ENCODE results near the gene LENG8. TPM values are rescaled to one million over a fixed set of nuclear protein-coding genes. Genes with fewer than 3 reads are reported as not detected.
"Not testable (repeated sequence)": the region's sequence is repeated elsewhere in the genome, so short reads cannot be mapped to it uniquely, and the experiment has no call there.

LENG8 gene
- total RNA-seq, 5 donors from 2014 or later (not counting 1 experiment from before 2014, with no cell fraction given): 506 to 622 (median 618) TPM

GRCh38 chr19:54489341-54489740 is 40.3 kb downstream of the LENG8 start:
- ChIA-PET POLR2A (no interaction called here), CTCF (no interaction called here)
- Mint-ChIP-seq H3K4me3 (no peak overlapping the region), H3K9me3 (no peaks in the 10 kb centered on the region), H3K4me1 (peaks cover 0 to 7% (median 0%) of the 10 kb centered on the region in 3 donors), H3K27ac (no peak overlapping the region), H3K27me3 (peaks cover under 1 to 38% of the 10 kb centered on the region in 2 donors), H3K36me3 (no peaks in the 10 kb centered on the region)
- H3K4me3 ChIP-seq (ENCODE audit: control insufficient read depth in 1 of 2, extremely low read depth in 1 of 2, low read length in 1 of 2): no peak overlapping the region
- no peaks in the 10 kb centered on the region for H3K9me3 ChIP-seq
- peaks cover 3 to 12% of the 10 kb centered on the region in 2 experiments for H3K27me3 ChIP-seq (replicated peaks in 1 of 2; ENCODE audit: control insufficient read depth in 2 of 2, extremely low read depth in 1 of 2, insufficient read depth in 2 of 2, low read length in 1 of 2)
- no peaks in the 10 kb centered on the region for H3K4me1 ChIP-seq (ENCODE audit: control insufficient read depth in 1 of 2, extremely low read depth in 1 of 2, insufficient read depth in 2 of 2, low read length in 2 of 2)
- no peaks in the 10 kb centered on the region for H3K36me3 ChIP-seq (ENCODE audit: control insufficient read depth in 2 of 2, extremely low read depth in 1 of 2, insufficient read depth in 1 of 2, low read length in 1 of 2)
- H3K27ac ChIP-seq (ENCODE audit: low read length): no peak overlapping the region
- DNase-seq (no peak), ATAC-seq (replicated peaks in 1 of 4) (no peak)
- WGBS (ENCODE audit: insufficient coverage): 83% methylated on average over 4 of the region's 7 CpGs

GRCh38 chr19:54489766-54490165 is 40.8 kb downstream of the LENG8 start:
- no peaks in the 10 kb centered on the region for H3K4me1 ChIP-seq (ENCODE audit: control insufficient read depth in 1 of 2, extremely low read depth in 1 of 2, insufficient read depth in 2 of 2, low read length in 2 of 2)
- H3K27me3 ChIP-seq (replicated peaks in 1 of 2; ENCODE audit: control insufficient read depth in 2 of 2, extremely low read depth in 1 of 2, insufficient read depth in 2 of 2, low read length in 1 of 2): peaks cover 3 to 7% of the 10 kb centered on the region in 2 experiments
- DNase-seq (no peak), ATAC-seq (replicated peaks in 1 of 4) (no peak)
- POLR2A ChIA-PET: no interaction called here
- Mint-ChIP-seq H3K27ac (no peak overlapping the region), H3K4me3 (no peak overlapping the region), H3K4me1 (peaks cover 0 to 7% (median 0%) of the 10 kb centered on the region in 3 donors), H3K27me3 (peaks cover 0 to 36% of the 10 kb centered on the region in 2 donors), H3K36me3 (no peaks in the 10 kb centered on the region), H3K9me3 (no peaks in the 10 kb centered on the region)
- H3K9me3 ChIP-seq: no peaks in the 10 kb centered on the region
- H3K36me3 ChIP-seq (ENCODE audit: control insufficient read depth in 2 of 2, extremely low read depth in 1 of 2, insufficient read depth in 1 of 2, low read length in 1 of 2): no peaks in the 10 kb centered on the region
- no peak overlapping the region for H3K4me3 ChIP-seq (ENCODE audit: control insufficient read depth in 1 of 2, extremely low read depth in 1 of 2, low read length in 1 of 2)
- CTCF ChIA-PET: interaction anchor here in 1 of 2 donors (0.5 kb wide), 1 partner anchor 13 kb away, joined by 5 read pairs; no protein-coding TSS in a partner anchor
- H3K27ac ChIP-seq (ENCODE audit: low read length): no peak overlapping the region
- 87% methylated on average over 3 of the region's 9 CpGs for WGBS (ENCODE audit: insufficient coverage)

GRCh38 chr19:54492568-54492967 is 43.6 kb downstream of the LENG8 start:
- H3K27me3 ChIP-seq (replicated peaks in 1 of 2; ENCODE audit: control insufficient read depth in 2 of 2, extremely low read depth in 1 of 2, insufficient read depth in 2 of 2, low read length in 1 of 2): peaks cover 3 to 13% of the 10 kb centered on the region in 2 experiments
- peaks cover 5 to 41% of the 10 kb centered on the region in 2 donors for H3K27me3 Mint-ChIP-seq
- ATAC-seq (replicated peaks in 1 of 4): no peak
- 88% methylated on average over 13 of the region's 18 CpGs for WGBS (ENCODE audit: insufficient coverage)
- H3K9me3 ChIP-seq: no peaks in the 10 kb centered on the region
- no peak for DNase-seq
- peaks cover 0 to 2% of the 10 kb centered on the region in 2 experiments for H3K4me1 ChIP-seq (ENCODE audit: control insufficient read depth in 1 of 2, extremely low read depth in 1 of 2, insufficient read depth in 2 of 2, low read length in 2 of 2)
- no peaks in the 10 kb centered on the region for H3K36me3 ChIP-seq (ENCODE audit: control insufficient read depth in 2 of 2, extremely low read depth in 1 of 2, insufficient read depth in 1 of 2, low read length in 1 of 2)
- no peak overlapping the region for H3K4me3 ChIP-seq (ENCODE audit: control insufficient read depth in 1 of 2, extremely low read depth in 1 of 2, low read length in 1 of 2)
- no peak overlapping the region for H3K4me3 Mint-ChIP-seq
- H3K9me3 Mint-ChIP-seq: no peaks in the 10 kb centered on the region
- H3K4me1 Mint-ChIP-seq: peaks cover 3 to 25% (median 7%) of the 10 kb centered on the region in 3 donors
- no peaks in the 10 kb centered on the region for H3K36me3 Mint-ChIP-seq
- POLR2A ChIA-PET: interaction anchor here in 1 of 2 donors (0.6 kb wide), 1 partner anchor 17 kb away, joined by 3 read pairs; no protein-coding TSS in a partner anchor
- CTCF ChIA-PET: no interaction called here
- no peak overlapping the region for H3K27ac ChIP-seq (ENCODE audit: low read length)
- H3K27ac Mint-ChIP-seq: no peak overlapping the region

DNA sequence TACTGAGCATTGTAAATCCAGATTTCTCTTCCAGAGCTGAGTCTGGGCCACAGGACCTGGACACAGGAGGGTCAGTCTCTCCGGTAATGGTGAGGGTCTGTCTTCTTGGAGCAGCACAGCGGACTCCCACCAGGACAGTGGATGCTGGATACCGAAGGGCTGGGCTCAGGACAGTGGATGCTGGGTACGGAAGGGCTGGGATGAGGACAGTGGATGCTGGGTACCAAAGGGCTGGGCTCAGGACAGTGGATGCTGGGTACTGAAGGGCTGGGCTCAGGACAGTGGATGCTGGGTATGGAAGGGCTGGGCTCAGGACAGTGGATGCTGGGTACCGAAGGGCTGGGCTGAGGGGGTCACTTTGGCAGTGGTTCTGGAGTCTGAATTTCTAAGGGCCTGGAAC is 44.1 kb downstream of the LENG8 start:
- CTCF ChIA-PET; H3K36me3 Mint-ChIP-seq; H3K4me3 ChIP-seq (ENCODE audit: control insufficient read depth in 1 of 2, extremely low read depth in 1 of 2, low read length in 1 of 2); H3K4me1 ChIP-seq (ENCODE audit: control insufficient read depth in 1 of 2, extremely low read depth in 1 of 2, insufficient read depth in 2 of 2, low read length in 2 of 2); H3K4me3 Mint-ChIP-seq; ATAC-seq (replicated peaks in 1 of 4); H3K27ac ChIP-seq (ENCODE audit: low read length); H3K9me3 ChIP-seq; POLR2A ChIA-PET; H3K27ac Mint-ChIP-seq; H3K36me3 ChIP-seq (ENCODE audit: control insufficient read depth in 2 of 2, extremely low read depth in 1 of 2, insufficient read depth in 1 of 2, low read length in 1 of 2); H3K9me3 Mint-ChIP-seq; DNase-seq: not testable (repeated sequence)
- peaks cover 5 to 42% of the 10 kb centered on the region in 2 donors for H3K27me3 Mint-ChIP-seq
- H3K4me1 Mint-ChIP-seq: peaks cover 8 to 30% (median 12%) of the 10 kb centered on the region in 3 donors
- peaks cover 3 to 13% of the 10 kb centered on the region in 2 experiments for H3K27me3 ChIP-seq (replicated peaks in 1 of 2; ENCODE audit: control insufficient read depth in 2 of 2, extremely low read depth in 1 of 2, insufficient read depth in 2 of 2, low read length in 1 of 2)
- 82% methylated on average over 5 of the region's 5 CpGs for WGBS (ENCODE audit: insufficient coverage)

DNA sequence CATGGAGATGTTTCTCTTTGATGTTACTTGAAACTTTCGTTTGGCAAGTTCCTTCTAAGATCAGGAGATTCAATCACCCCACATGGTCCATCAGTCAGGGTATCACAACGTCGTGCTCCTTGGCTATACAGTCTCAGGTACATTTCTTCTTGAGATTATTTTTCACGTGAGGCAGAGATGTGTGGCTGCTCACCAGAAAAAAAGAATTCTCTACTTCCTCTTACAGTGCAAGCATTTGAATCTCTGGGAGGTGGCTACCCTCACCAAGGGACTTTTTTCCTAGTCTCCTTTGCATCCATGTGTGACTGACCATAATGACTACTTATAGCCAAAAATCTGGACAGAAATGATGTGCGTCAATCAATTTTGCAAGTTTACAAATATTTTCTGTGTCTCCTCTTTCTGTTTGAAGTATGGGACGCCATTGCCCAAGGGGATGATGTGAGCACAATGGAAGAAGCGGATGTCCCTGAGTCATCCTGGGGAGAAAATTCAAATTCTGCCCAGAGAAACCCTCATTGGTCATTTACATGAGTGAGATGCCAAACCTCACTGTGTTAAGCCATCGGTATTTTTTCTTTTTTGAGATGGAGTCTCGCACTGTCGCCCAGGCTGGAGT is 45.1 kb downstream of the LENG8 start:
- CTCF ChIA-PET: no interaction called here
- 56% methylated on average over 5 of the region's 10 CpGs for WGBS (ENCODE audit: insufficient coverage)
- no peaks in the 10 kb centered on the region for H3K36me3 Mint-ChIP-seq
- DNase-seq: no peak
- Histone ChIP-seq H3K9me3 (no peaks in the 10 kb centered on the region), H3K36me3 (ENCODE audit: control insufficient read depth in 2 of 2, extremely low read depth in 1 of 2, insufficient read depth in 1 of 2, low read length in 1 of 2) (no peaks in the 10 kb centered on the region), H3K27me3 (replicated peaks in 1 of 2; ENCODE audit: control insufficient read depth in 2 of 2, extremely low read depth in 1 of 2, insufficient read depth in 2 of 2, low read length in 1 of 2) (peaks cover 3 to 13% of the 10 kb centered on the region in 2 experiments), H3K4me3 (ENCODE audit: control insufficient read depth in 1 of 2, extremely low read depth in 1 of 2, low read length in 1 of 2) (no peak overlapping the region), H3K27ac (ENCODE audit: low read length) (no peak overlapping the region), H3K4me1 (ENCODE audit: control insufficient read depth in 1 of 2, extremely low read depth in 1 of 2, insufficient read depth in 2 of 2, low read length in 2 of 2) (peaks cover 2 to 16% of the 10 kb centered on the region in 2 experiments)
- POLR2A ChIA-PET: no interaction called here
- H3K4me3 Mint-ChIP-seq: no peak overlapping the region
- peaks cover 15 to 39% (median 20%) of the 10 kb centered on the region in 3 donors for H3K4me1 Mint-ChIP-seq
- no peak overlapping the region for H3K27ac Mint-ChIP-seq
- H3K9me3 Mint-ChIP-seq: no peaks in the 10 kb centered on the region
- no peak for ATAC-seq (replicated peaks in 1 of 4)
- H3K27me3 Mint-ChIP-seq: peaks cover 5 to 44% of the 10 kb centered on the region in 2 donors

GRCh38 chr19:54495284-54495683 is 46.3 kb downstream of the LENG8 start:
- H3K36me3 Mint-ChIP-seq; POLR2A ChIA-PET; H3K36me3 ChIP-seq (ENCODE audit: control insufficient read depth in 2 of 2, extremely low read depth in 1 of 2, insufficient read depth in 1 of 2, low read length in 1 of 2); H3K4me3 ChIP-seq (ENCODE audit: control insufficient read depth in 1 of 2, extremely low read depth in 1 of 2, low read length in 1 of 2); DNase-seq; H3K27ac ChIP-seq (ENCODE audit: low read length); H3K4me3 Mint-ChIP-seq; H3K9me3 Mint-ChIP-seq; H3K27ac Mint-ChIP-seq; H3K9me3 ChIP-seq: not testable (repeated sequence)
- peaks cover 2 to 18% of the 10 kb centered on the region in 2 experiments for H3K4me1 ChIP-seq (ENCODE audit: control insufficient read depth in 1 of 2, extremely low read depth in 1 of 2, insufficient read depth in 2 of 2, low read length in 2 of 2)
- WGBS (ENCODE audit: insufficient coverage): 94% methylated on average over 2 of the region's 5 CpGs
- Mint-ChIP-seq H3K4me1 (peaks cover 20 to 43% (median 24%) of the 10 kb centered on the region in 3 donors), H3K27me3 (peaks cover 8 to 49% of the 10 kb centered on the region in 2 donors)
- ATAC-seq (replicated peaks in 1 of 4): peak in 3 of 4 experiments; percentile 35 to 44 (median 37)
- CTCF ChIA-PET: interaction anchor here in 1 of 2 donors (0.5 kb wide), 1 partner anchor 180 kb away, joined by 3 read pairs; no protein-coding TSS in a partner anchor
- H3K27me3 ChIP-seq (replicated peaks in 1 of 2; ENCODE audit: control insufficient read depth in 2 of 2, extremely low read depth in 1 of 2, insufficient read depth in 2 of 2, low read length in 1 of 2): peaks cover 3 to 18% of the 10 kb centered on the region in 2 experiments

All from T-cell (primary cell).